PFSK-1 (cell line): ENCODE results near the gene UGT2B17.

Experiments used
- POLR2AphosphoS5 ChIP-seq: IDR thresholded peaks from 2 replicates; pipeline ENCODE4 v1.6.1; 2012; ENCODE audit warnings: low read depth, mild to moderate bottlenecking, control low read depth, low read length, moderate library complexity
- TAF1 ChIP-seq: IDR thresholded peaks from 2 replicates; pipeline ENCODE4 v1.6.1; 2012; ENCODE audit warnings: low read length, control low read depth, borderline replicate concordance; ENCODE audit not compliant: insufficient read depth

DNA sequence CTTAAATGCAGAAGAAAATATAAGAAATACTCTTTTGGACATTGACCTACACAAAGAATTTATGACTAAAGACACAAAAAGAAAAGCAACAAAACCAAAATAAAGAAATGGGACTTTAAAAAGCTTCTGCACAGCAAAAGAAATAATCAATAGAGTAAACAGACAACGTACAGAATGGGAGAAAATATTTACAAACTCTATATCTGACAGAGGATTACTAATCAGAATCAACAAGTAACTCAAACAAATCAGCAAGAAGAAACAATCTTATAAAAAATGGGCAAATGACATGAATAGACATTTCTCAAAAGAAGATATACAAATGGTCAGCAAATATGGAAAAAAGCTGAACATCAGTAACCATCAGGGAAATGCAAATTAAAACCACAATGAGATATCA lies 37.6 kb upstream of the UGT2B17 start:
- TF ChIP-seq POLR2AphosphoS5, result no peak
- TF ChIP-seq TAF1, result no peak
